ENCODE measurements around the gene ABCB11. TPM values are rescaled to one million over a fixed set of nuclear protein-coding genes. Genes with fewer than 3 reads are reported as not detected.

The ABCB11 gene
- total and polyA plus RNA-seq, 9 of the 15 experiments (the other 6 are each of a cell fraction or from before 2014, with no cell fraction given), result 0.04 to 0.51 (median 0.10) TPM; not detected in 1

DNA sequence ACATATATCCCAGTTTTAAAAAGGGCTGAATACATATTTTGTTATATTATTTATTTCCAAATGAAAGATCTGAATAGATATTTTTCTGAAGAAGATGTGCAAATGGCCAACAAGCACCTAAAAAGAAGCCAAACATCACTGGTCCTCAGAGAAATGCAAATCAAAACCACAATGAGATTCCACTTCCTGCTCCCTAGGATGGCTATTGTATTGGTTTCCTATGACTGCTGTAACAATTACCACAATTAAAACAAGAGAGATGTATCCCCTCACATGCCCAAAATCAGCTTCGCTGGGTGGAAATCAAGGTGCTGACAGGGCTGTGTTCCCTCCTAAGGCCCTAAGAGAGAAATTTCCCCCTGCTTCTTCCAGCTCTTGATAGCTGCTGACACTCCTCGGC is 23.2 kb downstream of the ABCB11 start:
- Histone ChIP-seq H3K4me3 (no peak overlapping the region), H4K20me1 (replicated peaks; ENCODE audit: control insufficient read depth, insufficient read depth, low read length) (no peaks in the 10 kb centered on the region), H3K27ac (ENCODE audit: extremely low read depth, low read depth, low read length) (no peak overlapping the region), H2AFZ (ENCODE audit: low read depth, low read length) (no peak overlapping the region), H3K9ac (ENCODE audit: insufficient read depth in 1 of 2, low read depth in 2 of 2, low read length in 2 of 2) (no peak overlapping the region), H3K9me3 (replicated peaks; ENCODE audit: control insufficient read depth, insufficient read depth, low read depth, low read length) (no peaks in the 10 kb centered on the region), H3K4me2 (ENCODE audit: insufficient read depth, low read length) (no peak overlapping the region), H3K4me1 (replicated peaks in 1 of 2; ENCODE audit: control insufficient read depth in 2 of 2, insufficient read depth in 2 of 2, low read length in 2 of 2) (peaks cover 5 to 27% of the 10 kb centered on the region in 2 experiments; a peak in 4 of 5 replicates), H3K9me1 (ENCODE audit: control insufficient read depth, insufficient read depth, low read length) (no peaks in the 10 kb centered on the region), H3K36me3 (ENCODE audit: control insufficient read depth, insufficient read depth, low read length) (no peaks in the 10 kb centered on the region), H3K79me2 (ENCODE audit: control insufficient read depth, insufficient read depth, low read length) (no peaks in the 10 kb centered on the region), H3K27me3 (ENCODE audit: control insufficient read depth in 2 of 2, insufficient read depth in 2 of 2, low read length in 2 of 2) (no peaks in the 10 kb centered on the region)
- ChIA-PET POLR2A (no interaction called here), CTCF (ENCODE audit: low intra/inter-chr PET ratio) (no interaction called here)
- no peak for FAIRE-seq
- BruUV-seq (replicated peaks), result no TSS peak
- in situ Hi-C loops (cut with MboI) (no loop called here), intact Hi-C loops (cut with micrococcal nuclease) (no loop called here)
- no peak for DNase-seq (ENCODE audit: extremely low read depth in 1 of 4, low spot score in 3 of 4)
- TF ChIP-seq REST (IDR thresholded peaks at IDR 0.05; ENCODE audit: borderline replicate concordance), result no peak
- no peak for TF ChIP-seq REST (CRISPR knock-in tag; IDR thresholded peaks at IDR 0.05; ENCODE audit: low read depth)
- no peak for TF ChIP-seq POLR2H (tag; IDR thresholded peaks at IDR 0.05; ENCODE audit: low read depth)
- no peak for TF ChIP-seq FOXA3 (CRISPR knock-in tag; conservative IDR thresholded peaks at IDR 0.05 in 1 of 2, IDR thresholded peaks at IDR 0.05 in 1 of 2)
- no peak for TF ChIP-seq EP300 (IDR thresholded peaks at IDR 0.05; ENCODE audit: low read length)
- TF ChIP-seq, protein P1, sequence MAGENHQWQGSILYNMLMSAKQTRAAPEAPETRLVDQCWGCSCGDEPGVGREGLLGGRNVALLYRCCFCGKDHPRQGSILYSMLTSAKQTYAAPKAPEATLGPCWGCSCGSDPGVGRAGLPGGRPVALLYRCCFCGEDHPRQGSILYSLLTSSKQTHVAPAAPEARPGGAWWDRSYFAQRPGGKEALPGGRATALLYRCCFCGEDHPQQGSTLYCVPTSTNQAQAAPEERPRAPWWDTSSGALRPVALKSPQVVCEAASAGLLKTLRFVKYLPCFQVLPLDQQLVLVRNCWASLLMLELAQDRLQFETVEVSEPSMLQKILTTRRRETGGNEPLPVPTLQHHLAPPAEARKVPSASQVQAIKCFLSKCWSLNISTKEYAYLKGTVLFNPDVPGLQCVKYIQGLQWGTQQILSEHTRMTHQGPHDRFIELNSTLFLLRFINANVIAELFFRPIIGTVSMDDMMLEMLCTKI (IDR thresholded peaks at IDR 0.05; ENCODE audit: partially characterized antibody), result no peak
- no peak for ATAC-seq
- WGBS (ENCODE audit: insufficient coverage, low coverage, missing lambda C conversion rate), result 47% methylated on average over 2 of the region's 2 CpGs
